A673 (cell line): ENCODE data around the gene C1QTNF9. TPM values are rescaled to one million over a fixed set of nuclear protein-coding genes. Genes with fewer than 3 reads are reported as not detected.

ENCODE experiments used
- BruUV-seq: library from RNA; stranded (reverse); fragments of 400-500 nt; replicated peaks from 2 replicates; lab custom pipeline; 2021; lab: Mats Ljungman, UMichigan
- CTCF ChIA-PET: fragments of 300-600 bp; sonication (Branson Sonifier 250); formaldehyde crosslinking; loops from one replicate; lab custom pipeline; 2022; ENCODE audit warnings: antibody characterized with exemption; lab: Charles Lee
- POLR2A ChIA-PET: fragments of 300-600 bp; sonication (Branson Sonifier 250); formaldehyde crosslinking; loops from one replicate; lab custom pipeline; 2022; ENCODE audit warnings: antibody characterized with exemption; ENCODE audit not compliant: low non-redundant PET; lab: Charles Lee
- DNase-seq: peaks from one replicate; pipeline ENCODE4 v3.0.0-alpha.2; 2015; ENCODE audit warnings: low spot score
- H3K27ac ChIP-seq: fragments of 200-600 bp; sonication (generic); 2 replicates; pipeline ENCODE4 v1.5.1; 2016; ENCODE audit warnings: mixed run types, low read depth, mild to moderate bottlenecking, mixed read lengths, antibody characterized with exemption, low read length; ENCODE audit not compliant: poor library complexity, severe bottlenecking
- H3K27me3 ChIP-seq: fragments of 200-600 bp; sonication (generic); replicated peaks from 2 replicates; pipeline ENCODE4 v1.6.1; 2017; ENCODE audit warnings: mixed run types, low read depth, mild to moderate bottlenecking, mixed read lengths, antibody characterized with exemption, low read length; ENCODE audit not compliant: insufficient read depth, poor library complexity
- H3K36me3 ChIP-seq: fragments of 200-600 bp; sonication (generic); 2 replicates; pipeline ENCODE4 v1.6.1; 2016; ENCODE audit warnings: mixed run types, mild to moderate bottlenecking, mixed read lengths, antibody characterized with exemption, low read length; ENCODE audit not compliant: insufficient read depth, poor library complexity, severe bottlenecking
- H3K4me1 ChIP-seq: fragments of 200-600 bp; sonication (generic); 2 replicates; pipeline ENCODE4 v1.6.1; 2017; ENCODE audit warnings: mixed run types, mild to moderate bottlenecking, mixed read lengths, antibody characterized with exemption, low read length; ENCODE audit not compliant: insufficient read depth, poor library complexity, severe bottlenecking
- H3K4me3 ChIP-seq: fragments of 200-600 bp; sonication (generic); 2 replicates; pipeline ENCODE4 v1.5.1; 2016; ENCODE audit warnings: low read depth, mixed run types, mild to moderate bottlenecking, mixed read lengths, low read length; ENCODE audit not compliant: poor library complexity, severe bottlenecking
- H3K9me3 ChIP-seq: fragments of 200-600 bp; sonication (generic); 2 replicates; pipeline ENCODE4 v1.6.1; 2016; ENCODE audit warnings: mixed run types, low read depth, mild to moderate bottlenecking, mixed read lengths, antibody characterized with exemption, low read length; ENCODE audit not compliant: poor library complexity, severe bottlenecking
- EZH2 ChIP-seq: fragments of 200-600 bp; sonication (generic); IDR thresholded peaks from 2 replicates; pipeline ENCODE4 v1.6.1; 2017; ENCODE audit warnings: borderline replicate concordance, low read depth, mild to moderate bottlenecking, mixed read lengths, antibody characterized with exemption, low read length; ENCODE audit not compliant: poor library complexity, severe bottlenecking
- intact Hi-C: fragments of 100-400 bp; cut with micrococcal nuclease; formaldehyde crosslinking; loops from one replicate; pipeline ENCODE4 v1.10.0; 2022; ENCODE audit not compliant: unreplicated experiment
- total RNA-seq: library from RNA; stranded (reverse); gene quantifications from 2 replicates; pipeline ENCODE4 v1.2.3, GENCODE V29; 2021
- TF ChIP-seq, protein P1 (sequence below): fragments of 300-800, 200-600 bp; sonication (generic); conservative IDR thresholded peaks from 2 replicates; pipeline ENCODE4 v1.5.1; 2017; ENCODE audit warnings: low read depth, mild to moderate bottlenecking, antibody characterized with exemption, low read length, moderate library complexity, mixed read lengths

C1QTNF9 gene
- total RNA-seq, 1 experiment from 2014 or later = 0.34 TPM

GRCh38 chr13:24269821-24270220 is 39.6 kb upstream of the C1QTNF9 start:
- POLR2A ChIA-PET = no interaction called here
- CTCF ChIA-PET = no interaction called here
- H3K27me3 ChIP-seq = no peaks in the 10 kb centered on the region

DNA sequence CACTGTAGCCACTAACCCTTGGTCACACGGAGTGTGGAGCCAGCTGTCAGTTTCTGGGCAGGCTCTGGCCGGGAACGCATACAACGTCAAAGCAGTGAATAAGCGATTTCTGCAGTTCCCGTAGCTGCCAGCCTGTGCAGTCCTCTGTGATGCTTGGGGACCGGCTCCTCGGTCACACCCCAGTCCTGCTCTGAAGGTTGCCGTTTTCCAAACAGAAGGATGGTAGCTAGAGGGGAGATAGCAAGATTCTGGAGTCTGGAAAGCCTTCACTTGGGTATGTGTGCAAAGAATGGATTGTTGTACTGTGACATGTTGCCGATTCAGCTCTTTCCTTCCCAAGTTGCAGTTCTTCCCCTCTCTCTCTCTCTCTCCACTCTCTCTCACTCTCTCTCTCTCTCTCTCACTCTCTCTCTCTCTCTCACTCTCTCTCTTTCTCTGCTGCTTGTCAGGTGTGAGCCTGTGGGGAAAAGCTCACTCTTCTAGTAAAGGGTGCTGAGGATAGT is 38.7 kb upstream of the C1QTNF9 start:
- peak; percentile 74 for DNase-seq
- ChIA-PET CTCF (no interaction called here), POLR2A (interaction anchor here (0.7 kb wide), 1 partner anchor 22 kb away, joined by 10 read pairs; no protein-coding TSS in a partner anchor)
- no peaks in the 10 kb centered on the region for H3K27me3 ChIP-seq
- TF ChIP-seq, protein P1, sequence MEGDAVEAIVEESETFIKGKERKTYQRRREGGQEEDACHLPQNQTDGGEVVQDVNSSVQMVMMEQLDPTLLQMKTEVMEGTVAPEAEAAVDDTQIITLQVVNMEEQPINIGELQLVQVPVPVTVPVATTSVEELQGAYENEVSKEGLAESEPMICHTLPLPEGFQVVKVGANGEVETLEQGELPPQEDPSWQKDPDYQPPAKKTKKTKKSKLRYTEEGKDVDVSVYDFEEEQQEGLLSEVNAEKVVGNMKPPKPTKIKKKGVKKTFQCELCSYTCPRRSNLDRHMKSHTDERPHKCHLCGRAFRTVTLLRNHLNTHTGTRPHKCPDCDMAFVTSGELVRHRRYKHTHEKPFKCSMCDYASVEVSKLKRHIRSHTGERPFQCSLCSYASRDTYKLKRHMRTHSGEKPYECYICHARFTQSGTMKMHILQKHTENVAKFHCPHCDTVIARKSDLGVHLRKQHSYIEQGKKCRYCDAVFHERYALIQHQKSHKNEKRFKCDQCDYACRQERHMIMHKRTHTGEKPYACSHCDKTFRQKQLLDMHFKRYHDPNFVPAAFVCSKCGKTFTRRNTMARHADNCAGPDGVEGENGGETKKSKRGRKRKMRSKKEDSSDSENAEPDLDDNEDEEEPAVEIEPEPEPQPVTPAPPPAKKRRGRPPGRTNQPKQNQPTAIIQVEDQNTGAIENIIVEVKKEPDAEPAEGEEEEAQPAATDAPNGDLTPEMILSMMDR = peak; percentile 24; the same call in 1 of the 2 replicates
- no peak for TF ChIP-seq EZH2
- H3K9me3 ChIP-seq = no peaks in the 10 kb centered on the region
- H3K4me1 ChIP-seq = peaks cover 32% of the 10 kb centered on the region
- no TSS peak for BruUV-seq
- peak overlapping the region; percentile 53 for H3K4me3 ChIP-seq
- intact Hi-C loops = loop anchor here (2.0 kb wide), 1 partner anchor 38 kb away; no protein-coding TSS in a partner anchor
- H3K36me3 ChIP-seq = no peaks in the 10 kb centered on the region
- peak overlapping the region; percentile 97 for H3K27ac ChIP-seq

More at GRCh38 chr13:24269821-24270220, 39.6 kb upstream of the C1QTNF9 start:
- intact Hi-C loops = loop anchor here (2.0 kb wide), 1 partner anchor 37 kb away; no protein-coding TSS in a partner anchor
- H3K4me3 ChIP-seq = no peak overlapping the region
- DNase-seq = no peak
- TF ChIP-seq, protein P1 = no peak
- TF ChIP-seq EZH2 = no peak
- H3K27ac ChIP-seq = peak overlapping the region; percentile 97
- peaks cover 23% of the 10 kb centered on the region for H3K4me1 ChIP-seq
- no peaks in the 10 kb centered on the region for H3K9me3 ChIP-seq
- no TSS peak for BruUV-seq
- no peaks in the 10 kb centered on the region for H3K36me3 ChIP-seq

DNA sequence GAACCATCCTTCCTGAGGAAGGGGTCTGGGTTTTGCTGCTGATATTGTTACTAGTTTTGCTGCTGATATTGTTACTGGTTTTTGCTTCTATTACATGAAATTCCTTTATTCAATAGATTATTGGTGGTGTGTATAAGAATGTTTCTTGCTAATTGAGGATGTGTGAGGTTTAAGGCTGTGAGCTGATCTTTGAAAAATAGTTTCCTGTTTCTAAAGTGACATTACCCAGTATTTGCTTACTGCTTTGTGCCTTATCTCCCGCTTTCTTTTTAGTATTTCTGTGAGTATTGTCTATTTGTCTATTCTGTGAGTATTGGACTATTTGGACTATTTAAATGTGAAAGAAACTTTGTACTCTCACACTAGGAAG is 38.2 kb upstream of the C1QTNF9 start:
- TSS peak; percentile 40 for BruUV-seq
- H3K27ac ChIP-seq = peak overlapping the region; percentile 97
- no peaks in the 10 kb centered on the region for H3K9me3 ChIP-seq
- DNase-seq = no peak
- TF ChIP-seq, protein P1 = no peak
- TF ChIP-seq EZH2 = no peak
- H3K36me3 ChIP-seq = no peaks in the 10 kb centered on the region
- ChIA-PET POLR2A (no interaction called here), CTCF (no interaction called here)
- peaks cover 37% of the 10 kb centered on the region for H3K4me1 ChIP-seq
- H3K27me3 ChIP-seq = no peaks in the 10 kb centered on the region
- intact Hi-C loops = loop anchor here (2.0 kb wide), 1 partner anchor 38 kb away; no protein-coding TSS in a partner anchor
- peak overlapping the region; percentile 53 for H3K4me3 ChIP-seq
